Heart left ventricle (tissue), 16 donors: ENCODE data around the gene GRAMD1C. TPM values are rescaled to one million over a fixed set of nuclear protein-coding genes. Genes with fewer than 3 reads are reported as not detected.

Source experiments
- ATAC-seq, 4 donors: fragments of 200-7000 bp; cut with Tn5 transposase; one replicate each; pipeline ENCODE4 v1.9.1; 2020 to 2022; ENCODE audit warnings: moderate library complexity in 4 of 4, mild to moderate bottlenecking in 3 of 4, moderate number of reproducible peaks in 1 of 4
- DNase-seq, 5 donors: peaks; one replicate each; pipeline ENCODE4 v3.0.0-alpha.2; 2020
- H3K27ac ChIP-seq, 12 donors: fragments of 200-600 bp; sonication (generic) in 4 of 12; one replicate each; pipeline versions ENCODE4 v1.5.0 to v1.8.0; 2016 to 2022; ENCODE audit warnings: mild to moderate bottlenecking in 2 of 12
- H3K27me3 ChIP-seq, 9 donors: fragments of 200-600 bp; sonication (generic) in 2 of 9; one replicate each; pipeline versions ENCODE4 v1.5.1 to v1.8.0; 2016 to 2022; ENCODE audit warnings: mild to moderate bottlenecking in 3 of 9
- H3K36me3 ChIP-seq, 9 donors: fragments of 200-600 bp; sonication (generic) in 2 of 9; one replicate each; pipeline versions ENCODE4 v1.5.0 to v1.8.0; 2018 to 2022; ENCODE audit warnings: mild to moderate bottlenecking in 2 of 9
- H3K4me1 ChIP-seq, 12 donors: fragments of 200-600 bp; sonication (generic) in 4 of 12; one replicate each; pipeline versions ENCODE4 v1.5.0 to v1.8.0; 2016 to 2022; ENCODE audit warnings: mild to moderate bottlenecking in 3 of 12
- H3K4me3 ChIP-seq, 12 donors: fragments of 200-600 bp; sonication (generic) in 4 of 12; one replicate each; pipeline versions ENCODE4 v1.5.0 to v1.8.0; 2017 to 2022; ENCODE audit warnings: mild to moderate bottlenecking in 9 of 12, moderate library complexity in 4 of 12
- H3K9me3 ChIP-seq, 12 donors: fragments of 200-600 bp; sonication (generic) in 4 of 12; one replicate each; pipeline versions ENCODE4 v1.5.0 to v1.8.0; 2016 to 2022; ENCODE audit warnings: mild to moderate bottlenecking in 1 of 12
- POLR2A ChIP-seq, 2 donors: fragments of 450-650 bp; IDR thresholded peaks; one replicate each; pipeline ENCODE4 v1.6.1; 2017; ENCODE audit warnings: antibody characterized with exemption in 2 of 2, mild to moderate bottlenecking in 2 of 2, moderate library complexity in 2 of 2
- WGBS, 4 donors: extraction: QIAGEN DNeasy Blood & Tissue Kit in 2 of 4; methylation state at CpG; one replicate each; pipeline versions ENCODE4 v1.1.5 to v1.1.7; 2013 to 2018; 5-methylcytosine and 5-hydroxymethylcytosine counted together
- intact Hi-C, 10 donors: fragments of 100-400 bp; cut with DNase I; formaldehyde crosslinking; loops; one replicate each; pipeline versions ENCODE4 v1.11.1 to v1.14.2; 2022
- polyA plus RNA-seq, 2 donors: library from polyadenylated mRNA; stranded (reverse); fragments of 200-250 nt; gene quantifications; one replicate each; pipeline ENCODE4 v1.2.3, GENCODE V29; 2013
- total RNA-seq, 9 donors: library from RNA; depleted of rRNA in 2 of 9; stranded (reverse); fragments of >200 nt in 2 of 9; fragmentation: NEBNext Ultra II Directional in 3 of 9; extraction: Animal tissue kit (Norgen Biotek cat#: 25700) in 3 of 9; gene quantifications; one replicate each; pipeline versions ENCODE4 v1.1.0 to v1.2.4, GENCODE V29; 2016 to 2023
- TF ChIP-seq, protein P1 (sequence below), 12 donors: fragments of 200-600 bp; sonication (generic) in 4 of 12; IDR thresholded peaks; one replicate each; pipeline versions ENCODE4 v1.5.0 to v1.8.0; 2018 to 2022; ENCODE audit warnings: antibody characterized with exemption in 12 of 12, mild to moderate bottlenecking in 5 of 12
- donor health status: ischemic (EF 13 %, LVEDD 7.1; RV severe dilation, severe dysfunction).
- donor health status: healthy with polysubstance abuse.
- donor health status: DM: no; HTN: yes; CAD: no.
- donor health status: DM: no; HTN: no; CAD: no.
- donor health status: ischemic (EF 25% LVEDD 6.9; RV normal size, moderate dysfunction).
- donor health status: ischemic (EF 25% LVEDD 5.7; RV mildly dilated, moderate dysfunction).
- donor health status: healthy.
- donor health status: DM: yes; HTN: yes; CAD: no.
- donor health status: ischemic (EF 35%, LVEDD 5.7; RV mildly dilated, moderate dysfunction).
- donor health status: nonischemic (EF 11% LVEDD 7.7; RV severe dilation, severe dysfunction).
- donor health status: DM: yes; HTN: yes; CAD: no.
- donor health status: PGD.
- donor health status: ischemic (EF 29% LVEDD 5.4; RV normal size, mild dysfunction).
- donor health status: nonischemic (EF 23%, LVEDD 6.1; RV moderate dilation, normal function).

GRAMD1C gene
- total and polyA plus RNA-seq, 11 donors, result 0.49 to 5.6 (median 1.2) TPM

- H3K9me3 ChIP-seq, result no peaks in the 10 kb centered on the region
- no peak overlapping the region for H3K4me3 ChIP-seq
- intact Hi-C loops, result no loop called here
- no peaks in the 10 kb centered on the region for H3K27me3 ChIP-seq
- TF ChIP-seq, protein P1, sequence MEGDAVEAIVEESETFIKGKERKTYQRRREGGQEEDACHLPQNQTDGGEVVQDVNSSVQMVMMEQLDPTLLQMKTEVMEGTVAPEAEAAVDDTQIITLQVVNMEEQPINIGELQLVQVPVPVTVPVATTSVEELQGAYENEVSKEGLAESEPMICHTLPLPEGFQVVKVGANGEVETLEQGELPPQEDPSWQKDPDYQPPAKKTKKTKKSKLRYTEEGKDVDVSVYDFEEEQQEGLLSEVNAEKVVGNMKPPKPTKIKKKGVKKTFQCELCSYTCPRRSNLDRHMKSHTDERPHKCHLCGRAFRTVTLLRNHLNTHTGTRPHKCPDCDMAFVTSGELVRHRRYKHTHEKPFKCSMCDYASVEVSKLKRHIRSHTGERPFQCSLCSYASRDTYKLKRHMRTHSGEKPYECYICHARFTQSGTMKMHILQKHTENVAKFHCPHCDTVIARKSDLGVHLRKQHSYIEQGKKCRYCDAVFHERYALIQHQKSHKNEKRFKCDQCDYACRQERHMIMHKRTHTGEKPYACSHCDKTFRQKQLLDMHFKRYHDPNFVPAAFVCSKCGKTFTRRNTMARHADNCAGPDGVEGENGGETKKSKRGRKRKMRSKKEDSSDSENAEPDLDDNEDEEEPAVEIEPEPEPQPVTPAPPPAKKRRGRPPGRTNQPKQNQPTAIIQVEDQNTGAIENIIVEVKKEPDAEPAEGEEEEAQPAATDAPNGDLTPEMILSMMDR (IDR thresholded peaks at IDR 0.05), result no peak
- TF ChIP-seq POLR2A (IDR thresholded peaks at IDR 0.05), result no peak
- DNase-seq (no peak), ATAC-seq (no peak)
- WGBS, 4 donors, result 56 to 60% (median 58%) methylated on average over 3 of the region's 3 CpGs
- H3K36me3 ChIP-seq, result no peaks in the 10 kb centered on the region
- H3K27ac ChIP-seq, result no peak overlapping the region
- no peaks in the 10 kb centered on the region for H3K4me1 ChIP-seq
Observed at GRCh38 chr3:113852506-113852905, 13.9 kb downstream of the GRAMD1C start.

GRCh38 chr3:113867506-113867905 lies 28.9 kb downstream of the GRAMD1C start:
- H3K27me3 ChIP-seq, result no peaks in the 10 kb centered on the region
- intact Hi-C loops, result no loop called here
- 90 to 95% (median 90%) methylated on average over 4 of the region's 4 CpGs for WGBS, 4 donors
- H3K27ac ChIP-seq, result no peak overlapping the region
- H3K36me3 ChIP-seq, result no peaks in the 10 kb centered on the region
- no peak overlapping the region for H3K4me3 ChIP-seq
- no peak for DNase-seq
- H3K9me3 ChIP-seq, result peaks cover 0 to 18% (median 0%) of the 10 kb centered on the region in 12 donors
- TF ChIP-seq, protein P1 (IDR thresholded peaks at IDR 0.05), result no peak
- no peak for TF ChIP-seq POLR2A (IDR thresholded peaks at IDR 0.05)
- no peak for ATAC-seq
- H3K4me1 ChIP-seq, result no peaks in the 10 kb centered on the region

GRCh38 chr3:113873293-113873692 lies 34.7 kb downstream of the GRAMD1C start:
- H3K9me3 ChIP-seq, result peaks cover 0 to 4% (median 0%) of the 10 kb centered on the region in 12 donors
- no peaks in the 10 kb centered on the region for H3K27me3 ChIP-seq
- ATAC-seq, result no peak
- no peak overlapping the region for H3K27ac ChIP-seq
- WGBS, 4 donors, result 95 to 99% (median 98%) methylated on average over 6 of the region's 6 CpGs
- H3K36me3 ChIP-seq, result no peaks in the 10 kb centered on the region
- H3K4me3 ChIP-seq, result no peak overlapping the region
- intact Hi-C loops, result no loop called here
- DNase-seq, result no peak
- TF ChIP-seq POLR2A (IDR thresholded peaks at IDR 0.05), result no peak
- TF ChIP-seq, protein P1 (IDR thresholded peaks at IDR 0.05), result no peak
- H3K4me1 ChIP-seq, result no peaks in the 10 kb centered on the region

DNA sequence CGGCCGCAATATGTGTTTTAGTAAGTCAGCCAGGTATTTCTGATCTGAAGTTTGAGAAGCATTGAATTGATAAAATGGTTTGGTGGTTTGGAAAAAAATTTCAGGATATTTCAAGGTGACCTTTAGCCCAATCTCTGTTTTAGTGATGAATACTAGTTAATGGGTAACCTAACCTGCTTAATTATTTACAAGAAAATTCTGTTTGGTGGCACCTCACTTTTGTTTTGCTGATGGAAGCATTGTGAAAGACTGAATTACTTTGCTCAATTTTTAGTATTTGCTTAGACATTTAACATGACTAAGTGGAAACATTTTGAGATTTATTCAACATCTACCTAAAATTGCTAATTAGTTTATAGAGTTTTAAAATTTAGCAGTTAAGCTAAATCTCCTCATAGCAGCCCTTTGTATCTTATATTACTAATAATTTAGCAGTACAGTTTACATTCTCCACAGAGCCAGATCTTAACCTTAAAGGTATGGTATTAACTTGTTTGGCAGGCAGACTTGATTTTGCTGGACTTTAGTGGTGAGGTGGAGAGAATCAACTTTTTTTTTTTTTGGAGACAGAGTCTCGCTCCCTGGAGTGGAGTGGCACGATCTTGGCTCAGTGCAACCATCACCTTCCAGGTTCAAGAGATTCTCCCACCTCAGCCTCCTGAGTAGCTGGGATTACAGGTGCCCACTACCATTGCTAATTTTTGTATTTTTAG lies 35.4 kb downstream of the GRAMD1C start:
- no peak for TF ChIP-seq POLR2A (IDR thresholded peaks at IDR 0.05)
- TF ChIP-seq, protein P1 (IDR thresholded peaks at IDR 0.05), result no peak
- Histone ChIP-seq H3K36me3 (no peaks in the 10 kb centered on the region), H3K27ac (no peak overlapping the region), H3K4me3 (no peak overlapping the region), H3K9me3 (no peaks in the 10 kb centered on the region), H3K4me1 (no peaks in the 10 kb centered on the region), H3K27me3 (no peaks in the 10 kb centered on the region)
- ATAC-seq, result no peak
- intact Hi-C loops, result no loop called here
- WGBS, 4 donors, result 94 to 97% (median 96%) methylated on average over 4 of the region's 4 CpGs
- DNase-seq, result no peak
